ENCODE results near the gene TRMT1.

Gene TRMT1

GRCh38 chr19:13074378-13074777, 42.2 kb downstream of the TRMT1 start:
- POLR2A ChIA-PET: no interaction called here
- TF ChIP-seq HDGF (IDR thresholded peaks at IDR 0.05; ENCODE audit: borderline replicate concordance) (no peak), SP1 (IDR thresholded peaks at IDR 0.05) (no peak), ZNF384 (IDR thresholded peaks at IDR 0.05) (no peak), LEF1 (IDR thresholded peaks at IDR 0.05; ENCODE audit: borderline replicate concordance) (no peak), ARNT (IDR thresholded peaks at IDR 0.05) (no peak), FOXK2 (IDR thresholded peaks at IDR 0.05) (no peak), TARDBP (IDR thresholded peaks at IDR 0.05) (no peak), ELF4 (IDR thresholded peaks at IDR 0.05) (no peak), PKNOX1 (IDR thresholded peaks at IDR 0.05) (no peak), CTBP1 (IDR thresholded peaks at IDR 0.05; ENCODE audit: borderline replicate concordance) (no peak), FOXM1 (IDR thresholded peaks at IDR 0.05; ENCODE audit: borderline replicate concordance) (no peak), NFRKB (IDR thresholded peaks at IDR 0.05) (no peak), SUZ12 (IDR thresholded peaks at IDR 0.05) (no peak), L3MBTL2 (conservative IDR thresholded peaks at IDR 0.05) (no peak), FOXA1 (IDR thresholded peaks at IDR 0.05) (no peak), BHLHE40 (IDR thresholded peaks at IDR 0.05; ENCODE audit: borderline replicate concordance) (no peak)
- CTCF ChIA-PET: no interaction called here
- no peak for DNase-seq (ENCODE audit: extremely low spot score)

GRCh38 chr19:13073263-13073662, 43.3 kb downstream of the TRMT1 start:
- no peak for DNase-seq (ENCODE audit: extremely low spot score)
- TF ChIP-seq ARNT (IDR thresholded peaks at IDR 0.05) (no peak), NFRKB (IDR thresholded peaks at IDR 0.05) (no peak), SUZ12 (IDR thresholded peaks at IDR 0.05) (no peak), CTBP1 (IDR thresholded peaks at IDR 0.05; ENCODE audit: borderline replicate concordance) (no peak), FOXK2 (IDR thresholded peaks at IDR 0.05) (no peak), LEF1 (IDR thresholded peaks at IDR 0.05; ENCODE audit: borderline replicate concordance) (no peak), SP1 (IDR thresholded peaks at IDR 0.05) (no peak), FOXA1 (IDR thresholded peaks at IDR 0.05) (no peak), PKNOX1 (IDR thresholded peaks at IDR 0.05) (no peak)
- POLR2A ChIA-PET: no interaction called here
- CTCF ChIA-PET: interaction anchor here (1.7 kb wide), 1 partner anchor 96 kb away, joined by 3 read pairs; no protein-coding TSS in a partner anchor

GRCh38 chr19:13072188-13072908, 44.2 kb downstream of the TRMT1 start:
- CTCF ChIA-PET: interaction anchor here (1.7 kb wide), 1 partner anchor 95 kb away, joined by 3 read pairs; no protein-coding TSS in a partner anchor
- POLR2A ChIA-PET: no interaction called here
- DNase-seq (ENCODE audit: extremely low spot score): no peak
- TF ChIP-seq HDGF (IDR thresholded peaks at IDR 0.05; ENCODE audit: borderline replicate concordance) (no peak), PKNOX1 (IDR thresholded peaks at IDR 0.05) (no peak), SUZ12 (IDR thresholded peaks at IDR 0.05) (no peak), L3MBTL2 (conservative IDR thresholded peaks at IDR 0.05) (no peak), FOXM1 (IDR thresholded peaks at IDR 0.05; ENCODE audit: borderline replicate concordance) (no peak), NFRKB (IDR thresholded peaks at IDR 0.05) (no peak), SP1 (IDR thresholded peaks at IDR 0.05) (no peak), ELF4 (IDR thresholded peaks at IDR 0.05) (no peak), CTBP1 (IDR thresholded peaks at IDR 0.05; ENCODE audit: borderline replicate concordance) (no peak), ZNF384 (IDR thresholded peaks at IDR 0.05) (no peak), FOXA1 (IDR thresholded peaks at IDR 0.05) (no peak), TARDBP (IDR thresholded peaks at IDR 0.05) (no peak), LEF1 (IDR thresholded peaks at IDR 0.05; ENCODE audit: borderline replicate concordance) (no peak), BHLHE40 (IDR thresholded peaks at IDR 0.05; ENCODE audit: borderline replicate concordance) (no peak), ARNT (IDR thresholded peaks at IDR 0.05) (no peak), FOXK2 (IDR thresholded peaks at IDR 0.05) (no peak)

- ChIA-PET POLR2A (no interaction called here), CTCF (interaction anchor here (0.5 kb wide), 1 partner anchor 94 kb away, joined by 3 read pairs; no protein-coding TSS in a partner anchor)
These were observed 44.9 kb downstream of the TRMT1 start for GRCh38 chr19:13071444-13072187.

More at GRCh38 chr19:13071444-13072187, 44.9 kb downstream of the TRMT1 start:
- TF ChIP-seq FOXM1 (IDR thresholded peaks at IDR 0.05; ENCODE audit: borderline replicate concordance): no peak
- TF ChIP-seq CTBP1 (IDR thresholded peaks at IDR 0.05; ENCODE audit: borderline replicate concordance): no peak
- no peak for TF ChIP-seq ELF4 (IDR thresholded peaks at IDR 0.05)
- no peak for TF ChIP-seq HDGF (IDR thresholded peaks at IDR 0.05; ENCODE audit: borderline replicate concordance)
- TF ChIP-seq BHLHE40 (IDR thresholded peaks at IDR 0.05; ENCODE audit: borderline replicate concordance): no peak
- TF ChIP-seq LEF1 (IDR thresholded peaks at IDR 0.05; ENCODE audit: borderline replicate concordance): no peak
- no peak for TF ChIP-seq PKNOX1 (IDR thresholded peaks at IDR 0.05)
- no peak for TF ChIP-seq ARNT (IDR thresholded peaks at IDR 0.05)
- no peak for DNase-seq (ENCODE audit: extremely low spot score)
